Activated T-helper 1 cell treated with Interleukin-2 at 50 U/mL for 16 hours (primary cell): ENCODE measurements around the gene RAB31.
"Not testable (repeated sequence)": the region's sequence is repeated elsewhere in the genome, so short reads cannot be mapped to it uniquely, and the experiment has no call there.

Experiments used
- DNase-seq: peaks from one replicate; pipeline ENCODE4 v3.0.0-alpha.2; 2020; ENCODE audit warnings: low read depth

RAB31 gene

DNA sequence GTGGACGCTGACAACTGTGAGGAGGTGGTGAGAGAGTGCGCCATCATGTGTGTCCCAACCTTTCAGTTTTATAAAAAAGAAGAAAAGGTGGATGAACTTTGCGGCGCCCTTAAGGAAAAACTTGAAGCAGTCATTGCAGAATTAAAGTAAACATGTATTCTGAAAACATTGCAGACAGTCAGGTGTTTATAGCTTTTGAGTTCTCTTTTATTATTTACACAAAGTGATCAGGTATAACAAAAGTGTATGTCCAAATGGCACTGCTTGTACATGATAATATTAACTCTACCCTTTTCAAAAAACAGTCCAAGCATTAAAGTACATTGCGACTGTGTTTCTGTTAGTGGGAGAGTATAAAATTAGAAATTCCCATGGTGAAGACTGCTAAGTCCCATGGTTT lies 179.9 kb downstream of the RAB31 start:
- no peak for DNase-seq

DNA sequence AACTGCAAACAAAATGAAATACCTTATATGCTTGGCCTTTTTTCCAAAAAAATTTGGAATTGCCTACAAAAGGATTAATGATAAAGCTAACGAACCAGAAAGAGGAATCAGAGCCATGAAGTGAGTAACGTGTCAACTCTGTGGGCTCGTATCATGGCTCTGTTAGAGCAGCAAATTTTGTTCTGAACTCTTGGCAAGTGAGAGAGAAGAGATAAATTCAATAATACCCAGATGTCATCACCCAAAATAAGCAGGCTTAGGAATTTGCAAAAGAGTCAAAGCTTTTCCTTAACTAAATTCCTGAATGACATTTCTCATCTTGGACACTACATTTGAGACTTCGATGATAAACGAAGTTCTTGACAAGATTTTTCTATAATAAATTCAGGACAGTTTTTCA lies 182.1 kb downstream of the RAB31 start:
- no peak for DNase-seq

DNA sequence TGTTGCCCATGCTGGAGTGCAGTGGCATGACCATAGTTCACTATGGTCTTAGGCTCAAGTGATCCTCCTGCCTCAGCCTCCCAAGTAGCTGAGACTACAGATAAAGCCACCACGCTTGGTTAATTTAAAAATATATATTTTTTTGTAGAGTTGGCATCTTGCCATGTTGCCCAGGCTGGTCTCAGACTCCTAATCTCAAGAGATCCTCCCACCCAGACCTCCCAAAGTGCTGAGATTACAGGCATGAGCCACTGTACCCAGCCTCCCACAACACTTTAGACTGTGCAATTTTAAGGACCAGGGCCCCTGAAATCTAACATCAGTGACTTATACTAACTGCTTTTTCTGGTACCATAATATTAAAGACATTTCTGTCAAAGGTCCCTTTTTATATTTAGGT lies 182.9 kb downstream of the RAB31 start:
- DNase-seq, result no peak

- not testable (repeated sequence) for DNase-seq
Observed at GRCh38 chr18:9891515-9891914, 183.4 kb downstream of the RAB31 start.

- no peak for DNase-seq
Observed at GRCh38 chr18:9894454-9895068, 186.5 kb downstream of the RAB31 start.

DNA sequence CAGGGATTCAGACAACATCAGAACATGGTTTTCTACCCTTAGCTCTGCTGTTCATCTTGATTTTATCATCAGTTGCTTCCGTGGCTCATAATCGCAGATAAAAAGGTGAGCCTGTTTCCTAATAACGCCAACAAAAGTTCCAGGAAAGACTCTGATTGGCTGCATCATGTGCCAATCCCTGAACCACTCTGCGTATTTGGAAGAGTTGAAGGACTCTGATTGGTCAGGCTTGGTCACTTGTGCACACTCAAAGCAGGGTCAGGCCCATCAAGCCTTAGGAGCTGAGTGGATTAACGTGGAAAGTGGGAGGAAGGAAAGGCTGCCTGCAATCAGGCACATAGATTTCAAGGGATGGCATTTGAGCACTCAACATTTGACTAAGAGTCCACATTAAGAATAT lies 189.0 kb downstream of the RAB31 start:
- no peak for DNase-seq

- not testable (repeated sequence) for DNase-seq
Observed at GRCh38 chr18:9897787-9898291, 189.7 kb downstream of the RAB31 start.

GRCh38 chr18:9898792-9899549 lies 190.9 kb downstream of the RAB31 start:
- DNase-seq, result no peak

DNA sequence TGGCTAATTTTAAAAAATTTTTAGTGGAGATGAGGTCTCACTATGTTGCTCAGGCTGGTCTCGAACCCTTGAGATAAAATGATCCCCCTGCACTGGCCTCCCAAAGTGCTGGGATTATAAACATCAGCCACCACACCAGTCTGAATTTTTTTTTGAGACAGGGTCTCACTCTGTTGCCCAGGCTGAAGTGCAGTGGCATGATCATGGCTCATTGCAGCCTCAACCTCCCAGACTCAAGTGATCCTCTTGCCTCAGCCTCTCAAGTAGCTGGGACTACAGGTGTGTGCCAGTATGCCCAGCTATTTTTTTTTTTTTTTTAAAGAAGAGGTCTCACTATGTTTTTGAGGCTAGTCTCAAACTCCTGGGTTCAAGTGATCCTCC lies 191.4 kb downstream of the RAB31 start:
- not testable (repeated sequence) for DNase-seq

DNA sequence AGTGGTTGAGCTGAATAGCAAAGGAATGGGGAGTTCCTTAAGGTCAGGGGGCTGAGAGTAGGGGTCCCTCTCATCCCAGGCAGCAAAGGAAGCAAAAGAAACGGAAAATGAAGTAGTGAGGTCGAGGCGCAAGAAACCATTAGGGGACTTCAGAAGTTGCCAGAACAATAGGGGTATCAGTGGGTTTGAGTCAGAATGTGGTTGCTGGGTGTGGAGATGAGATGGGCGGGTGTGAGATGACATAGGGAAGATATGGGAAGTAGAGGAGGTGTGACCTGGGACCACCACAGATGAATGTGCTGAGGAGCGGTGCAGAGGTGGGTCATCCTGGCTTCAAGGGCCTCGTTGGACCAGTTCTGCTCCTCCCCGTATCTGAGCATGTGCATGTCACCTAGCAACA lies 192.6 kb downstream of the RAB31 start:
- DNase-seq, result no peak

DNA sequence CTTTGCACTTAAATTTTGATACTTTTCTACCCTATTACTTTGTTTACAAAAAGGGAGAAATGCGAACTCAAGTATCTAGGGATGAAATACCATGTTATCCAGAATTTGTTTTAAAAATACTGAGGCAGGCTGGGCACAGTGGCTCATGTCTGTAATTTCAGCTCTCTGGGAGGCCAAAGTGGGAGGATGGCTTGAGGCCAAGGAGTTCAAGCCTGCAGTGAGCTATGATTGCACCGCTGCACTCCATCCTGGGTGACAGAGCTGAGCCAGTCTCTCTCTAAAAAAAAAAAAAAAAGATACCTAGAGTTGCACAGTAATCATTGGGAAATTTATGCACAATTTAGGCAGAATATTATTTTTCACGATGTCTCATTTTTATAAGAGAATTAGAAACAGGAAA lies 193.3 kb downstream of the RAB31 start:
- no peak for DNase-seq

DNA sequence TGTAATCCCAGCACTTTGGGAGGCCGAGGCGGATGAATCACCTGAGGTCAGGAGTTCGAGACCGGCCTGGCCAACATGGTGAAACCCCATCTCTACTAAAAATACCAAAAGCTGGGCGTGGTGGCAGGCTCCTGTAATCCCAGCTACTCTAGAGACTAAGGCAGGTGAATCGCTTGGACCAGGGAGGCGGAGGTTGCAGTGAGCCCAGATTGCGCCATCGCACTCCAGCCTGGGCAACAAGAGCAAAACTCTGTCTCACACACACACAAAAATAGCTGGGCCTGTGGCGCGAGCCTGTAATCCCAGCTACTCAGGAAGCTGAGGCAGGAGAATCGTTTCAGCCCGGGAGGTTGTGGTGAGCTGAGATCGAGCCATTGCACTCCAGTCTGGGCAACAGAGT lies 194.2 kb downstream of the RAB31 start:
- DNase-seq, result not testable (repeated sequence)

GRCh38 chr18:9902832-9903231 lies 194.7 kb downstream of the RAB31 start:
- no peak for DNase-seq

DNA sequence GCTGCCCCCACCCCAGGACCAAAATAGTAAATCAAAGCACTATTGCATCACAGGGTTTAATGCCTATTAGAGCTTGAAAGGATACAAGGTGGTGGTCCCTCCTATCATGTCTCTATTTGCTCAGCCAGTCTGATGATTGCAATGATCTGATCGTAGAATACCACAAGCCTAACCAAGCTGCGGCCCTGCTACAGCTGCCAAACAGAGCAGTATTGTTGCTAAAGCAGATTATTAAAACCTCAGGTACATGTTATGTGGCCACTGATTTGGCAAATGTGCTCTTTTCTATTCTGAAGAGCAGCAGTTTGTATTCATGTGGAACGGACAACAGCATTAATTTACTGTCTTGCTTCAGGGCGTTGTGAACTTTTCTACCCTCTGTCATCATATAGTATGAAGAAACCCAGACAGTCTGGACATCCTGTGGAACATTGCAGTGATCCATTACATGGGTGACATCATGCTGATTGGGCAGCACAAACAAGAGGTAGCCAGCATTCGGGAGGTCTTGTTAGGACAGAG lies 197.4 kb downstream of the RAB31 start:
- DNase-seq, result no peak

DNA sequence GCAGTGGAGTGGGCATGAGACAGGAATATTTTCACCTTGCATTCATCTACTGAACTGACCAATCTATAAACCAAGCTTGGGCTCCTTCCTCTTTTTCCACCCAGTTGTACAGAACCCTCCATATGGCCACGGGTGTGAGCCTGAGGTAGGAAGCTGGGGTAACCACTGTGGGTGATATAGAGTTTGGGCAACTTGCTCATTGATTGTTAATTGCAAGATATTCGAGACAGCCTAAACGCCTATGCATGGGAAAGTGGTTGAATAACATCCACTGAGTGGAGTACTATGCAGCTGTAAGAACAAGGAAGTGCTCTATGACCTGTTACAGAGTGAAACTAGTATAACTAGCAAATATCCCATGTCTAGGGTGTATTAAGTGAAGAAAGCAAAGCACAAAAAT lies 198.4 kb downstream of the RAB31 start:
- no peak for DNase-seq

GRCh38 chr18:9907867-9908266 lies 199.8 kb downstream of the RAB31 start:
- no peak for DNase-seq

DNA sequence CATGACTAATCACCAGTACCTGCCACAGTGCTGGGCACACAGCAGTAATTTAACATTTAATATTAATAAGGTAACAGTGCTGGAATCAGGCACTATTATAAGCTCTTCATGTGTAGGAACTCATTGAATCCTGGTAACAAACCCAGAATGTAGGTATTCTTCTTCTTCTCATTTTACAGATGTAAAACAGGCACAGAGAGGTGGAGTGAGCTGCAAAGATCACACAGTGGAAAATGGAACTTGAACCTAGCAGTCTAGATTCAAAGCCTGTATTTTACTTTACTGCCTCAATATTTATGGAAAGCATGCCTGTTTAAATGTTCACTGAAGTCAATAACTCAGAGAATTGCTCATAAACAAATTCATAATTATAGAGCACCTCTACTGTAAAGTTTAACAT lies 202.0 kb downstream of the RAB31 start:
- no peak for DNase-seq

DNA sequence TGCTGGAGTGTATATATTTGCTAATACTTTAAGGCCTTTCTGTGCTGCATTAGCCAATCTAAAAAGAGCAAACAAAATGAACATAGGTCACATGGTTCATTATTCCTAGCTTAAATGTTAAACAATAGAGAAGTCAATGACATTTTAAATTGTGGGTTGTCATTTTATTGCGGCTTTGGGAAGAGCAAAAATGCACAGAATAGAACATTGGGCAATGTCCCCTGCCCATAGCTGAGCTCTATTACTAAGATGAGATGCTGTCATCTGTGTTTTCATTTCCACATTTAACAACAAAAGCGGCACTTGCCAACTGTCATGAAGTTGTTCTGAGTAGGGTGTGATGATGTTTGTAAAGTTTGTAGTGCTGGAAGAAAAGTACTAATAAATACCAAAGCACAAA lies 202.6 kb downstream of the RAB31 start:
- DNase-seq, result no peak

- DNase-seq, result no peak
Observed at GRCh38 chr18:9911226-9911625, 203.1 kb downstream of the RAB31 start.
